ENCODE data around the gene HCLS1.

GRCh38 chr3:121581691-121582090 is 79.0 kb downstream of the HCLS1 start:
- no peak for TF ChIP-seq EZH2phosphoT487 (IDR thresholded peaks at IDR 0.05; ENCODE audit: insufficient read depth, low read depth)
- no peak for TF ChIP-seq EZH2 (IDR thresholded peaks at IDR 0.05; ENCODE audit: insufficient read depth, poor library complexity, severe bottlenecking)

All from GM23248 (cell line).